B cell (primary cell): ENCODE measurements around the gene XRCC3. TPM values are rescaled to one million over a fixed set of nuclear protein-coding genes. Genes with fewer than 3 reads are reported as not detected.

Experiments used
- ATAC-seq: fragments of 200-7000 bp; cut with Tn5 transposase; one replicate; pipeline ENCODE4 v1.10.0; 2021; ENCODE audit warnings: low read depth, mild to moderate bottlenecking, moderate number of reproducible peaks, moderate library complexity
- CTCF ChIA-PET: fragments of 350-600 bp; sonication (Branson Sonifier 250); formaldehyde crosslinking; loops from one replicate; lab custom pipeline; 2021; ENCODE audit warnings: antibody characterized with exemption, inconsistent platforms; lab: Charles Lee
- POLR2A ChIA-PET: fragments of 350-600 bp; sonication (Branson Sonifier 250); formaldehyde crosslinking; loops from one replicate; lab custom pipeline; 2021; ENCODE audit warnings: antibody characterized with exemption; lab: Charles Lee
- DNase-seq: peaks from one replicate; pipeline ENCODE4 v3.0.0; 2013
- H2AFZ ChIP-seq: 2 replicates; pipeline ENCODE4 v1.6.1; 2012; ENCODE audit warnings: mild to moderate bottlenecking, low read depth, low read length; ENCODE audit not compliant: insufficient read depth, poor library complexity, severe bottlenecking
- H3K27ac ChIP-seq, 2 donors: 1 replicate in 1 of 2; 2 replicates in 1 of 2; pipeline ENCODE4 v1.5.1; 2012 to 2013; ENCODE audit warnings: low read length in 2 of 2, mild to moderate bottlenecking in 2 of 2, moderate library complexity in 1 of 2
- H3K27me3 ChIP-seq, 4 experiments: fragments of 200-600 bp in 1 of 4; sonication (generic) in 1 of 4; replicated peaks in 1 of 4; 1 replicate in 2 of 4; 2 replicates in 2 of 4; pipeline versions ENCODE4 v1.6.1 to v1.7.0; 2013 to 2016; ENCODE audit warnings: low read length in 3 of 4, mild to moderate bottlenecking in 2 of 4, mixed read lengths in 1 of 4, moderate library complexity in 1 of 4; ENCODE audit not compliant: insufficient read depth in 4 of 4, control insufficient read depth in 3 of 4; ENCODE audit errors: control extremely low read depth in 1 of 4
- H3K36me3 ChIP-seq, 2 experiments: replicated peaks in 1 of 2; 1 replicate in 1 of 2; 2 replicates in 1 of 2; pipeline versions ENCODE4 v1.6.1 to v1.7.1; 2013; ENCODE audit warnings: low read length in 1 of 2; ENCODE audit not compliant: insufficient read depth in 2 of 2, control insufficient read depth in 1 of 2; ENCODE audit errors: control extremely low read depth in 1 of 2, extremely low read depth in 1 of 2
- H3K4me1 ChIP-seq, 2 donors: fragments of 200-600 bp in 1 of 2; sonication (generic) in 1 of 2; 1 replicate in 1 of 2; 2 replicates in 1 of 2; pipeline versions ENCODE4 v1.5.1 to v1.6.1; 2013 to 2017; ENCODE audit warnings: low read length in 2 of 2; ENCODE audit not compliant: control insufficient read depth in 2 of 2, insufficient read depth in 2 of 2
- H3K4me2 ChIP-seq: replicated peaks from 2 replicates; pipeline ENCODE3; 2012; ENCODE audit warnings: mild to moderate bottlenecking, low read depth, low read length; ENCODE audit not compliant: poor library complexity, severe bottlenecking
- H3K4me3 ChIP-seq, 5 experiments: fragments of 200-600 bp in 1 of 5; sonication (generic) in 1 of 5; 1 replicate in 3 of 5; 2 replicates in 2 of 5; pipeline versions ENCODE4 v1.5.1 to v1.7.0; 2011 to 2016; ENCODE audit warnings: low read length in 4 of 5, mild to moderate bottlenecking in 4 of 5, low read depth in 2 of 5, control low read depth in 1 of 5, moderate library complexity in 1 of 5; ENCODE audit not compliant: insufficient read depth in 1 of 5; ENCODE audit errors: control extremely low read depth in 1 of 5, extremely low read depth in 1 of 5
- H3K79me2 ChIP-seq: fragments of 200-600 bp; sonication (generic); one replicate; pipeline ENCODE4 v1.6.0; 2016; ENCODE audit warnings: low read length; ENCODE audit not compliant: control insufficient read depth, insufficient read depth
- H3K9ac ChIP-seq: fragments of 200-600 bp; sonication (generic); 2 replicates; pipeline ENCODE4 v1.6.1; 2017; ENCODE audit warnings: mild to moderate bottlenecking, low read length, moderate library complexity
- H3K9me3 ChIP-seq, 3 donors: one replicate each; pipeline versions ENCODE4 v1.6.1 to v1.7.1; 2013; ENCODE audit warnings: low read length in 2 of 3; ENCODE audit not compliant: control insufficient read depth in 2 of 3, insufficient read depth in 1 of 3; ENCODE audit errors: control extremely low read depth in 1 of 3
- H4K20me1 ChIP-seq: 2 replicates; pipeline ENCODE4 v1.6.0; 2012; ENCODE audit warnings: mild to moderate bottlenecking, low read length; ENCODE audit not compliant: insufficient read depth, control insufficient read depth, poor library complexity, severe bottlenecking
- H3K27ac Mint-ChIP-seq: one replicate; pipeline ENCODE4 v1.8.0; 2021; ENCODE audit warnings: mixed read lengths
- H3K27me3 Mint-ChIP-seq: one replicate; pipeline ENCODE4 v1.8.0; 2021; ENCODE audit warnings: mixed read lengths
- H3K4me1 Mint-ChIP-seq: one replicate; pipeline ENCODE4 v1.8.0; 2021; ENCODE audit warnings: mixed read lengths
- H3K4me3 Mint-ChIP-seq: one replicate; pipeline ENCODE4 v1.8.0; 2021; ENCODE audit warnings: mixed read lengths
- H3K9me3 Mint-ChIP-seq: one replicate; pipeline ENCODE4 v1.8.0; 2022; ENCODE audit warnings: mixed read lengths; ENCODE audit not compliant: insufficient read depth
- CTCF ChIP-seq: fragments of 200-600 bp; IDR thresholded peaks from one replicate; pipeline ENCODE4 v1.8.0; 2022; ENCODE audit warnings: antibody characterized with exemption, mild to moderate bottlenecking
- EZH2 ChIP-seq: IDR thresholded peaks from 2 replicates; pipeline ENCODE4 v1.6.1; 2012; ENCODE audit warnings: borderline replicate concordance, low read depth, mild to moderate bottlenecking, moderate library complexity, low read length; ENCODE audit not compliant: insufficient read depth, poor library complexity, severe bottlenecking
- WGBS: methylation state at CpG from one replicate; pipeline ENCODE4 v1.1.5; 2013; ENCODE audit warnings: missing lambda C conversion rate; ENCODE audit not compliant: insufficient coverage; 5-methylcytosine and 5-hydroxymethylcytosine counted together
- intact Hi-C: fragments of 100-400 bp; cut with micrococcal nuclease; formaldehyde crosslinking; loops from one replicate; pipeline ENCODE4 v1.10.0; 2022
- polyA plus RNA-seq: library from polyadenylated mRNA; depleted of rRNA; stranded (reverse); fragments of >200 nt; gene quantifications from 2 replicates; pipeline ENCODE4 v1.2.3, GENCODE V29; 2012
- total RNA-seq, 2 donors: library from RNA; stranded (reverse); fragments of 120-200 nt in 1 of 2; gene quantifications; 1 replicate in 1 of 2; 2 replicates in 1 of 2; pipeline versions ENCODE4 v1.2.3 to v1.2.4, GENCODE V29; 2013 to 2022

XRCC3 gene
- total and polyA plus RNA-seq, 2 donors (not counting 1 experiment from before 2014, with no cell fraction given): 18.0 to 19.7 TPM

GRCh38 chr14:103741876-103742275 is 26.6 kb upstream of the XRCC3 start:
- no peak overlapping the region for H3K4me2 ChIP-seq
- H3K9ac ChIP-seq: no peak overlapping the region
- H3K27ac ChIP-seq: no peak overlapping the region
- H3K36me3 ChIP-seq: peaks cover 0 to 10% of the 10 kb centered on the region in 2 experiments
- H2AFZ ChIP-seq: no peak overlapping the region
- no peak for ATAC-seq
- no peaks in the 10 kb centered on the region for H3K9me3 Mint-ChIP-seq
- DNase-seq: no peak
- TF ChIP-seq EZH2: no peak
- TF ChIP-seq CTCF: no peak
- no peaks in the 10 kb centered on the region for H3K4me1 ChIP-seq
- H3K4me3 ChIP-seq: no peak overlapping the region
- no peak overlapping the region for H3K4me3 Mint-ChIP-seq
- 90% methylated on average over 8 of the region's 9 CpGs for WGBS
- no peaks in the 10 kb centered on the region for H3K27me3 Mint-ChIP-seq
- H3K27me3 ChIP-seq: no peaks in the 10 kb centered on the region
- intact Hi-C loops: no loop called here
- no peaks in the 10 kb centered on the region for H3K4me1 Mint-ChIP-seq
- ChIA-PET CTCF (interaction anchor here (0.6 kb wide), 1 partner anchor 149 kb away, joined by 4 read pairs; no protein-coding TSS in a partner anchor), POLR2A (no interaction called here)
- no peaks in the 10 kb centered on the region for H4K20me1 ChIP-seq
- H3K27ac Mint-ChIP-seq: no peak overlapping the region
- no peaks in the 10 kb centered on the region for H3K9me3 ChIP-seq
- H3K79me2 ChIP-seq: no peaks in the 10 kb centered on the region

GRCh38 chr14:103740991-103741689 is 25.9 kb upstream of the XRCC3 start:
- no peak overlapping the region for H3K4me2 ChIP-seq
- H3K4me3 ChIP-seq: no peak overlapping the region
- H3K9ac ChIP-seq: no peak overlapping the region
- Mint-ChIP-seq H3K4me3 (no peak overlapping the region), H3K4me1 (no peaks in the 10 kb centered on the region), H3K9me3 (no peaks in the 10 kb centered on the region), H3K27ac (no peak overlapping the region), H3K27me3 (no peaks in the 10 kb centered on the region)
- no peaks in the 10 kb centered on the region for H3K4me1 ChIP-seq
- 86% methylated on average over 11 of the region's 14 CpGs for WGBS
- H2AFZ ChIP-seq: no peak overlapping the region
- no peak for DNase-seq
- no peak for ATAC-seq
- ChIA-PET POLR2A (no interaction called here), CTCF (no interaction called here)
- intact Hi-C loops: no loop called here
- peaks cover 0 to 10% of the 10 kb centered on the region in 2 experiments for H3K36me3 ChIP-seq
- TF ChIP-seq EZH2: no peak
- no peak for TF ChIP-seq CTCF
- no peak overlapping the region for H3K27ac ChIP-seq
- no peaks in the 10 kb centered on the region for H3K27me3 ChIP-seq
- no peaks in the 10 kb centered on the region for H3K79me2 ChIP-seq
- no peaks in the 10 kb centered on the region for H3K9me3 ChIP-seq
- no peaks in the 10 kb centered on the region for H4K20me1 ChIP-seq
